NCI-H2029 (cell line): ENCODE data around the gene STAT5A.
"Not testable (repeated sequence)": the region's sequence is repeated elsewhere in the genome, so short reads cannot be mapped to it uniquely, and the experiment has no call there.

Source experiments
- DNase-seq: peaks from one replicate; lab custom pipeline; 2025; lab: John Stamatoyannopoulos, UW

The STAT5A gene

GRCh38 chr17:42308446-42308845 is 20.1 kb downstream of the STAT5A start:
- DNase-seq, result no peak

GRCh38 chr17:42309142-42309541 is 20.8 kb downstream of the STAT5A start:
- no peak for DNase-seq

GRCh38 chr17:42309986-42310786 is 21.9 kb downstream of the STAT5A start:
- no peak for DNase-seq

GRCh38 chr17:42310787-42311215 is 22.5 kb downstream of the STAT5A start:
- no peak for DNase-seq

- DNase-seq, result no peak
Observed at GRCh38 chr17:42311240-42312034, 23.1 kb downstream of the STAT5A start.

- DNase-seq, result no peak
Observed at GRCh38 chr17:42312035-42312284, 23.7 kb downstream of the STAT5A start.

- peak; percentile 10 for DNase-seq
Observed at GRCh38 chr17:42312285-42313130, 24.2 kb downstream of the STAT5A start.

- DNase-seq, result no peak
Observed at GRCh38 chr17:42313389-42313772, 25.1 kb downstream of the STAT5A start.

- no peak for DNase-seq
Observed at GRCh38 chr17:42313773-42314566, 25.7 kb downstream of the STAT5A start.

- DNase-seq, result no peak
Observed at GRCh38 chr17:42315402-42316156, 27.3 kb downstream of the STAT5A start.

- DNase-seq, result no peak
Observed at GRCh38 chr17:42316755-42317154, 28.5 kb downstream of the STAT5A start.

GRCh38 chr17:42317266-42317845 is 29.1 kb downstream of the STAT5A start:
- no peak for DNase-seq

- not testable (repeated sequence) for DNase-seq
Observed at GRCh38 chr17:42317967-42318366, 29.7 kb downstream of the STAT5A start.

- no peak for DNase-seq
Observed at GRCh38 chr17:42321555-42321954, 33.3 kb downstream of the STAT5A start.

- DNase-seq, result peak; percentile 70
Observed at GRCh38 chr17:42322382-42323267, 34.3 kb downstream of the STAT5A start.

GRCh38 chr17:42323268-42323773 is 35.0 kb downstream of the STAT5A start:
- DNase-seq, result no peak

- DNase-seq, result no peak
Observed at GRCh38 chr17:42325026-42325425, 36.7 kb downstream of the STAT5A start.

GRCh38 chr17:42329025-42329976 is 41.0 kb downstream of the STAT5A start:
- DNase-seq, result no peak
